Measurements from ENCODE around the gene MAP1S. TPM values are rescaled to one million over a fixed set of nuclear protein-coding genes. Genes with fewer than 3 reads are reported as not detected.

The MAP1S gene
- total RNA-seq, 1 donor from 2014 or later: 111 TPM

DNA sequence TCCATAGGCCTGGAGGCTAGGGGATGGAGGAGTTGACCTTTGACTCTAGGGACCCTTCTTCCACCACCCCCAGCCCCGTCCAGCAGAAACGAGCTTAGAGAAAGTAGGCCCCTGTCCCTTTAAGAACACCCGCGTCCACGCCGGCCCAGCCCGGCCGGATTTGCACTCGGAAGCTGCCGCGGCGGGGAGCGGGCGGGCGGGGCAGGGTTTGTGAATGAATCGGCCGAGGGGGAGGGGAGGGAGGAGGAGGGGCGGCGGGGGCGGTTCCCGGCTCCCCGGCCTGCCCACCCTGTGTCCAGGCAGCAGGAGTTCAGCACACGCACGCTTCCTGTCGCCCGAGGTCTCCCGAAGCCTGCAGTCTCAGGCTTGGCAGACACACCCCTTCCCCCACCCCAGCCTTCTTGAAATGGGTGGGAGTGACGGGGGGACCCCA is 32.7 kb upstream of the MAP1S start:
- peaks cover 2% of the 10 kb centered on the region for H3K27me3 Mint-ChIP-seq (ENCODE audit: unreplicated experiment)
- no peaks in the 10 kb centered on the region for H3K9me3 Mint-ChIP-seq (ENCODE audit: unreplicated experiment)
- H3K4me1 Mint-ChIP-seq (ENCODE audit: low read depth, unreplicated experiment): peaks cover 6% of the 10 kb centered on the region
- H3K27ac Mint-ChIP-seq (ENCODE audit: unreplicated experiment): no peak overlapping the region
- peak; percentile 82 for DNase-seq
- TF ChIP-seq, protein P1, sequence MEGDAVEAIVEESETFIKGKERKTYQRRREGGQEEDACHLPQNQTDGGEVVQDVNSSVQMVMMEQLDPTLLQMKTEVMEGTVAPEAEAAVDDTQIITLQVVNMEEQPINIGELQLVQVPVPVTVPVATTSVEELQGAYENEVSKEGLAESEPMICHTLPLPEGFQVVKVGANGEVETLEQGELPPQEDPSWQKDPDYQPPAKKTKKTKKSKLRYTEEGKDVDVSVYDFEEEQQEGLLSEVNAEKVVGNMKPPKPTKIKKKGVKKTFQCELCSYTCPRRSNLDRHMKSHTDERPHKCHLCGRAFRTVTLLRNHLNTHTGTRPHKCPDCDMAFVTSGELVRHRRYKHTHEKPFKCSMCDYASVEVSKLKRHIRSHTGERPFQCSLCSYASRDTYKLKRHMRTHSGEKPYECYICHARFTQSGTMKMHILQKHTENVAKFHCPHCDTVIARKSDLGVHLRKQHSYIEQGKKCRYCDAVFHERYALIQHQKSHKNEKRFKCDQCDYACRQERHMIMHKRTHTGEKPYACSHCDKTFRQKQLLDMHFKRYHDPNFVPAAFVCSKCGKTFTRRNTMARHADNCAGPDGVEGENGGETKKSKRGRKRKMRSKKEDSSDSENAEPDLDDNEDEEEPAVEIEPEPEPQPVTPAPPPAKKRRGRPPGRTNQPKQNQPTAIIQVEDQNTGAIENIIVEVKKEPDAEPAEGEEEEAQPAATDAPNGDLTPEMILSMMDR (IDR thresholded peaks at IDR 0.05; ENCODE audit: partially characterized antibody, unreplicated experiment): no peak
- H3K36me3 Mint-ChIP-seq (ENCODE audit: unreplicated experiment): peaks cover 6% of the 10 kb centered on the region
- peak overlapping the region; percentile 99 for H3K4me3 Mint-ChIP-seq (ENCODE audit: unreplicated experiment)

DNA sequence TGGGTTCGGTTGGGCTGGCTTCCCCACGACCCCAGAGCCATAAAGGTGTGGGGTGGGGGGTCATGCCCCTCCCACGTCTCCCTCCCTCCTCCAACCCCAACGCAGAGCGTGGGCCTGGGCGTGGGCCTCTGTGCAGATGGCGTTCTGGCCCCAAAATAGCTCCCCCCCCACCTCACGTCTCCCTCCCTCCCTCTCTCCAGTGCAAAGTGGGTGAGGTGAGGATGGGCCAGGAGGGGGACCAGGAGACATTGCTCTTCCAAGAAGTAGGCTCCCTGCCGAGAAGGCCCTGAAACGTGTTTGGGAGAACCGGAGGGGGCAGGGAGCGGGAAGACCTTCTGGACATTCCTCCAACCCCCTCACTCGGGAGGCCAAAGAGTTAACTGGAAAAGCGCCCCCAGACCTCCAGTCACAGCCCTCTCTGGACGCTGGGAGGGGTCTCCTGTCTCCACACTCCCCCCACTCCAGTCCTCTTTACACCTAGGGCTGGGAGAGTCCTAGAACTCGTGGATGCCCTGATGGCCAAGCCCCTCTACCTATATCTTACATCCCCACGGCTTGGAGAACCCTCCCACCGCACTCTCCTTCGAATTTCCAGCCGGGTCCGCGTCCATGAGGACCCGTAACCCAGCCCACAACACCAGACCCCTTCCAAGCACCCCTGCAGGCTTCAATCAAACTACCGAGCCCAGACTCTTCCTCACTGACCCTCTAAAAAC is 32.0 kb upstream of the MAP1S start:
- H3K4me3 Mint-ChIP-seq (ENCODE audit: unreplicated experiment): peak overlapping the region; percentile 99
- peaks cover 2% of the 10 kb centered on the region for H3K27me3 Mint-ChIP-seq (ENCODE audit: unreplicated experiment)
- peak; percentile 27 for DNase-seq
- TF ChIP-seq, protein P1 (IDR thresholded peaks at IDR 0.05; ENCODE audit: partially characterized antibody, unreplicated experiment): no peak
- H3K36me3 Mint-ChIP-seq (ENCODE audit: unreplicated experiment): peaks cover 4% of the 10 kb centered on the region
- H3K27ac Mint-ChIP-seq (ENCODE audit: unreplicated experiment): peak overlapping the region; percentile 63
- H3K9me3 Mint-ChIP-seq (ENCODE audit: unreplicated experiment): no peaks in the 10 kb centered on the region
- peaks cover 4% of the 10 kb centered on the region for H3K4me1 Mint-ChIP-seq (ENCODE audit: low read depth, unreplicated experiment)

DNA sequence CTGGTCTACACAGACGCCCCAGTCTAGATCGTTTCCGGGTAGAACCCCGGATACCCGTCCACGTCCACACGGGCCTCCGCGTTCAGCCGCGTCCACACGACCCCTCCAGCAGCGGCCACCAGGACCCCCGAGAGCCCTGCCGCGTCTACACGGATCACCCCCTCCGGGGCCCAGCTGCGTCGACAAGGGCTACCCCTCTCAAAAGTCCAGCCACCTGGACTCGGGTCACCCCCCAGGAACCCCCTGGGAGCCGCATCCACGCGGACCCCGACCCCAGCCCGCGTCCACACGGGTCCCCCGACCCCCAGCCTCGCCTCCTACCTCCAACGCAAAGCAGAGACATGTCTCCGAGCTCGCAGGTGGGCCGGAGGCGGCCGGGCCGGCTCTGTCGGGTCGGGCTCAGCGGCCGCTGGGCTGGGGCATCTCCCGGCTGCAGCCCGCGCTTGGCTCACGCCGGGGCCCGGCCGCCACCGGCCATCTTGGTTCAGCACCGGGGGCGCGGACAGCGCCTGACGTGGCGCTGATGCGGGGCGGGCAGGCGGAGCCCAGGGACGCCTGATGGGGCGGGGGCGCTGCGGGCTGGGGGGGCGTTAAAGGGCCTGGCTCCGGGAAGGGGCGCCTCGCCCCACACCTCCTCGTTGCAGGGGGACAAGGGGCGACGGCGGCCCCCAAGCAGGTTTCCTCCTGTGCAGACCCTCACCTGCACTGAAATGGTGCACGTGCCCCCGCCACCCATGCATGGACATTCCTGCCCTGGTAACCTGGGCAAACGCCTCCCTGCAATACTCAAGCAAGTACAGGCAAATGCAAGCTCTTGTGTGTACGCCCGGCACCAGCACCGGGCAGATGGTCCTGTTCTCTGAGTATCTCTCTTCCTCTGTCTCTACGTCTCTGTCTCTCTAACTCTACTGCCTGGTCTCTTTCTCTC is 31.2 kb upstream of the MAP1S start, which contains the start of gene UNC13A:
TSS of gene UNC13A (minus strand) at position 498 of the 928 bp plus-strand sequence. CDS start at position 343, 155 bp downstream.
- Mint-ChIP-seq H3K27me3 (ENCODE audit: unreplicated experiment) (peaks cover 6% of the 10 kb centered on the region), H3K9me3 (ENCODE audit: unreplicated experiment) (no peaks in the 10 kb centered on the region), H3K27ac (ENCODE audit: unreplicated experiment) (peak within 1 kb of the TSS; percentile 89)

DNA sequence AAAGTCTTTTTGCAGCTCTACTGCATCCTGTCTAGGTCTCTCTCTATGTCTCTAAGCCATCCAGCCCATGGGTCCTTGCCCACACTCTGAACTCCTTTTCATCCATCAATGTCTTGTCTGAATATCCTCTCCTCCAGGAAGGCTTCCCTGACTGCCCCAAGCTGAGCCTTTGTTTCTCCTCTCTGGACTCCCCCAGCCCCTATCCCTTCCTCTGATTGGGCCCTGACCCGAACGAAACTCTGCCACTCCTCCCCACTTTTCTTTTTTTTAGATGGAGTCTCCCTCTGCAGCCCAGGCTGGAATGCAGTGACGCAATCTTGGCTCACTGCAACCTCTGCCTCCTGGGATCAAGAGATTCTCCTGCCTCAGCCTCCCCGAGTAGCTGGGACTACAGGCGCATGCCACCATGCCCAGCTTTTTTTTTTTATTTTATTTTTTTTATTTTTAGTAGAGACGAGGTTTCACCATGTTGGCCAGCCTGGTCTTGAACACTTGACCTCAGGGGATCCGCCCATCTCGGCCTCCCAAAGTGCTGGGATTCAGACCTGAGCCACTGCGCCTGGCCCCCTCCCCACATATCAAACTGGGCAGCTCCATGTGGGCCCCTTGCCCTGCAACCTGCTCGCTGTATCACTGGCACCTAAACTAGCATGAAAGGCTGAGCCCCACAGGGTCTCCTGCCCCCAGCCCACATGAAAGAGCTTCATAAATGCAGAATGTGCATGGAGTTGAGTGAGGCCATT is 30.3 kb upstream of the MAP1S start:
- Mint-ChIP-seq H3K36me3 (ENCODE audit: unreplicated experiment) (no peaks in the 10 kb centered on the region), H3K27me3 (ENCODE audit: unreplicated experiment) (peaks cover 6% of the 10 kb centered on the region), H3K4me3 (ENCODE audit: unreplicated experiment) (peak overlapping the region; percentile 99), H3K9me3 (ENCODE audit: unreplicated experiment) (no peaks in the 10 kb centered on the region), H3K27ac (ENCODE audit: unreplicated experiment) (peak overlapping the region; percentile 89), H3K4me1 (ENCODE audit: low read depth, unreplicated experiment) (peaks cover 3% of the 10 kb centered on the region)
- TF ChIP-seq, protein P1 (IDR thresholded peaks at IDR 0.05; ENCODE audit: partially characterized antibody, unreplicated experiment): no peak
- no peak for DNase-seq

More for the DNA sequence above, 31.2 kb upstream of the MAP1S start, which contains the start of gene UNC13A:
- H3K4me1 Mint-ChIP-seq (ENCODE audit: low read depth, unreplicated experiment): peaks cover 3% of the 10 kb centered on the region
- H3K36me3 Mint-ChIP-seq (ENCODE audit: unreplicated experiment): no peaks in the 10 kb centered on the region
- DNase-seq: peak; percentile 78
- peak within 1 kb of the TSS; percentile 99 for H3K4me3 Mint-ChIP-seq (ENCODE audit: unreplicated experiment)
- TF ChIP-seq, protein P1 (IDR thresholded peaks at IDR 0.05; ENCODE audit: partially characterized antibody, unreplicated experiment): no peak

Measured in glutamatergic neuron (in vitro differentiated cells).